T follicular helper cell (primary cell): ENCODE measurements around the gene PTPN2.

Source experiments
- DNase-seq: peaks from one replicate; pipeline ENCODE4 v3.0.0-alpha.2; 2020; ENCODE audit warnings: low read depth

Gene PTPN2

DNA sequence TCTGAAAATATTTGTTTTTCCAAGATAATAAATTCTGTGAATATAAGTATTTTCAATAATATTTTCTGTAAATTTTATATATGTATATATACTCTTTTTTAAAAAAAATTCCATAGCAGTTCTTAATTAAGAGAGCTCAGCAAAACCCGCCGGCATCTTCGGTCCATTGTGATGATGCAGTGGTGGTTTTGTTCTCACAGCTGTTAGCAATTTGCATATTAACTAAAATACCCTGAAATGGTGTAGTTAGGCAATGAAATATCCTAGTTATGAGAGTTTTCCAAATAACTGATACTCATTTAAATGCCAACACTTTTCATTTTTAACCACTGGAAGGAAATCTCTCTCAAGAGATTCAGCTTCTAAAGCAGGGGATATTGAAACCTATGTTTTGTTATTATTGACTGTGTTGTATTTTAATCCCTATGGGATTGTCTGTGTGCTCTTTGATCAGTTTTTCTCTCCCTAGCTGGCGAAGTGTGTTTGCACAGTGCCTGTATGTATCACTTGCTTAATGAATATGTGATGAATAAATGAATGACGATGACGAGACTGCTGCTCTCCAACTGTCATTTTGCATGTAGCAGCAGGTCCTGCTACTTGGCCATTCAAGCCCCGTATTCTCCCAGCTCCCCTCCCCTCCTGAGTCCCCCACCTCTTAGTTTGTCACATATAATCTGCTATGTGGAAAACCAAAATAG is 138.8 kb downstream of the PTPN2 start:
- DNase-seq = no peak

GRCh38 chr18:12744103-12744502 is 139.9 kb downstream of the PTPN2 start:
- no peak for DNase-seq

DNA sequence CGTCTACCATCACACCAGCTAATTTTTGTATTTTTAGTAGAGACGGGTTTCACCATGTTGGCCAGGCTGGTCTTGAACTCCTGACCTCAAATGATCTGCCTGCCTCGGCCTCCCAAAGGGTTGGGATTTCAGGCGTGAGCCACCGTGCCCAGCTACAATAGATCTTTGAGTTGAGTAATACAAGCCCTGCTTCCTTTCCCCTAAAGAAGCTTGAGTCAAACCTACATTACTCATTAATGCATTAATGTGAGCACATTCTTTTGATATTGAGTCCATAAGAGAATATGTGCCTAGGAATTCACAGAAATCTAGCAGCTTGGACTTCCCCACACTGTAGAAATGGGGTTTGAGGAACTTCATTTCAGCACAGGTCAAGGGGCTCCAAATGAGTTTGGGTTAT is 141.6 kb downstream of the PTPN2 start:
- no peak for DNase-seq
